ENCODE measurements around the gene TNIP1. TPM values are rescaled to one million over a fixed set of nuclear protein-coding genes. Genes with fewer than 3 reads are reported as not detected.

TNIP1 gene
- total RNA-seq, 1 donor from 2014 or later: 285 TPM

DNA sequence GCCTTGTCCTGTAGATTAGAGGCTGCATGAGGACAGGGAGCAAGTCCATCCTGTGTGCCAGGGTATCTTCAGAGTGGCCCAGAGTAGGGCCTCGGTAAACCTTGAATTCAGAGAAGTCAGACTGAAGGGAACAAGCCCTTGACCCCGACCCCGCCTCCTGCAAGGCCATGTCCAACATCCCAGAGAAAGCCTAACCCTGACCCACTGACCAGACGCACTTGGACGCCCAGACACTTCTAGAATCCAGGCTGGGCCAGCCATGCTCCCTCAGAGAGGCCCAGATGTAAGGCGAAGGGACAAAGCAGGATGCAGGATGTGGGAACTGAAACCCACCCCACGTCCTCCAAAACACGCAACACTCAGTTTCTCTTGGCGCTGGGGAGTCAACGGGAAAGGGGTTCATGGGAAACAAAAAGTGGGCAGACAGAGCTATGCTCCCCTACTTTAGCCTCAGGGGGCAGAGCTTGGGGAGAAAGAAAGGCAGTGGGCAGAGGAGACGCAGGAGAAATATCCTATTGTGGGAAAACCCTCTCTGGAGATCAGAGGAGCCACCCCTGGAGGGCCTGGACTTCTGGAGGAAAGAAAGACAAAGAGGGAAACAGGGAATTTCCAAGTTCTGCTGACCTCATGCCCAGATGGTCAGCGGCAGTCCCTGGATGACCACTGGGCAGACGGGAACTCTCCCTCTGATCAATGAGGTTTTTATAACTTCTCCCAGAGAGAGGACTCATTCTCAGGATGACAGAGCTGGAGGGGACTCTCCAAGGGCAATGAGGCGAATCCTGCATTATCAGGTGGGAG lies 13.0 kb downstream of the TNIP1 start:
- intact Hi-C loops (cut with micrococcal nuclease): no loop called here

DNA sequence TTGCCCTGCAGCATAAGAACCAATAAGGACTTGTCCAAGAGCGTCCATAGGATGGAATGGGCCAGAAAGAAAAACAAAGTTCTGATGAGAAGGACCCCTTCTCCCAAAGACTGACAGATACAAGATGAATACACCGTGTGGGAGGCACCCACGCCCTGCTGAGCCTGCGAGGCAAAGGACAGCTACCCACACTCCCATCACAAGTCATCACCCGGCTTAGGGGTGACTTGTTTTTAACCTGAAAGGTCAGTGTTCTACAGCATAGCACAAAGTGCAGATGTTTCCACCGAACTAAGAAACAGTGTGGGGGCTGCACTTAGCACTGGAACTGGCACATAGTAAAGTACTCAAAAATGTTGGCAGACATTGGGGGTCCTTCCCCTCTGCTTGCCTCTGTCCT lies 13.9 kb downstream of the TNIP1 start:
- intact Hi-C loops (cut with micrococcal nuclease): no loop called here

DNA sequence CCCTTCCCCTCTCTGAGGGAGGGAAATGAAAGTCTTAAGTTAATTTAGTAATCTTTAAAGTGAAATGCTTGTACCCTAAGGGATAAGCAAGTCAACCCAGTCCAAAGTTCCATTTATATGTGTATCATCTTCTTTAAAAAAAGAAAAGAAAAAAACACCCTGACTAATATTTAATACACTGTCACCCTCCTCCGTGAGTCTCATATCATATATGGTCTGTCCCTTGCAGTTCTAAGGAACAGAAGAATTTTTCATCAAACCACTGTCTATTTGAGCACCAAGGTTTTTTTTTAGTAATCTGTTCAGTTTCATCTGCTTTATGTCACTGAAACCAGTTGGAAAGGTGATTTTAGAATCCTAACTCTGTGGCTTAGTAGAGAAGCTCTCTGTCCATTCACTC lies 15.2 kb downstream of the TNIP1 start:
- intact Hi-C loops (cut with micrococcal nuclease): no loop called here

DNA sequence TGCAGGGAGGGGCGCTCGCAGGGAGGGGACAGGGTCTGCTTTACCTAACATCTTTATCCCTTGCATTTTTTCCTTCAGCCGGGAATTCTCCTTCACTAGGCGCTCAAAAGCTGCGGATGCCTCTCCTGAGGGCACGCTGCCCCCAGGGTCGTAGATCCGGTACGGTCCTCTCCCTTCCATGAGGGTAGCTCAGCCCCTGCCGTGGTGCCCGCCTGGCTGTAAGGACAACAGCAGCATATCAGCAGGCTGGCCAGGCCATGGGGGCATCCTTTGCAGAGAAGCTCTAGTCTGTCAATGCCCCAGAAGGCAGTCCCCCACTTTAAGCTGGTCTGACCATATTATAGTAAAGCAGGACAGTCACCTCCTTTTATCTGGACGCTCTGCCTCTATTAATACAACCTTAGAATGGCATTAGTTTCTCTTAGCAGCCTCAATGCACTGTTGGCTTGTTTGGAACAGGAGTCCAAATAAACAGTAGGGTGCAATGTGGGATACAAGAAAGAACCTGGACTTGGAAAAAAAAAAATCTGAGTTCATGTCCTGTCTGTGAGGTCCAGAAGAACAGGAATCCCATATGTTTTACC lies 15.8 kb downstream of the TNIP1 start:
- intact Hi-C loops (cut with micrococcal nuclease): no loop called here

DNA sequence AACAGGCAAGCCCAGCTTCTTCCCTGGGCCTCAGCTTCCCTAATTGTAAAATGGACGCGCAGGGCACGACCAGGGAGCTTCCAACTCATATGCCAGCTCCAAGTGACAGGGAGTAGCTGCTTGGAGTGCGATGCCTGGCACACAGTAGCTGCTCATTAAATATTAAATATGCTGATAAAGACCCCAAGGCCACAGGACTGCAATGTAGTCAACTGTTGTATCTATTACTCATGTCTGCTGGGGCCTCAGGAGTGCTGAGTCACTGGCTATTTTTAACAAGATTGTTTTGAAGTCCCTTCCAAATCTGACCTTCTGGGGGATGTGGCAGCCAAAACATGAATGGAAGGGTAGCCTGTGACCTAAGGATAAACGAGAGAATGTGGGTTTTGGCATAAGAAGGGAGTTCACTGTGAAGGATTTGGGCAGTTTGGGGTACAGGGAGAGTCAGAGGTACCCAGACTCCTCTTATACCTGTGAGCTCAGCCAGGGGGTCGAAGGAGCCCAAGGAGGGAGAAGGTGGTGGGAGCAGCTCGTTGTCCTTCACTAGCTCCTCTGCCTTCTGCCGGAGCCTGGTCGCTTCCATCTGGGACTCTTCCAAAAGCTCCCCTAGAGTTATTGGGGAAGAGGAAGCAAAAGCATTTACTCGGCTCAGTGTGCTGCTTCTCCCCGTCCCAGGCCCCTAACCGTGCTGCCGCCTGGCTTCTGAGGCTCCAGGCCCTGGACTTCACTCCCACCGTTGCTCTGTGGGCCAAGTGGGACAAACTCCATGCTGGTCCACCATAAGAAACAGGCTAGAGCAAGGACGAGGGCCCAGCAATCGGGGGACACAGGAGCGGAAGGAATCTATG lies 17.5 kb downstream of the TNIP1 start:
- intact Hi-C loops (cut with micrococcal nuclease): no loop called here

DNA sequence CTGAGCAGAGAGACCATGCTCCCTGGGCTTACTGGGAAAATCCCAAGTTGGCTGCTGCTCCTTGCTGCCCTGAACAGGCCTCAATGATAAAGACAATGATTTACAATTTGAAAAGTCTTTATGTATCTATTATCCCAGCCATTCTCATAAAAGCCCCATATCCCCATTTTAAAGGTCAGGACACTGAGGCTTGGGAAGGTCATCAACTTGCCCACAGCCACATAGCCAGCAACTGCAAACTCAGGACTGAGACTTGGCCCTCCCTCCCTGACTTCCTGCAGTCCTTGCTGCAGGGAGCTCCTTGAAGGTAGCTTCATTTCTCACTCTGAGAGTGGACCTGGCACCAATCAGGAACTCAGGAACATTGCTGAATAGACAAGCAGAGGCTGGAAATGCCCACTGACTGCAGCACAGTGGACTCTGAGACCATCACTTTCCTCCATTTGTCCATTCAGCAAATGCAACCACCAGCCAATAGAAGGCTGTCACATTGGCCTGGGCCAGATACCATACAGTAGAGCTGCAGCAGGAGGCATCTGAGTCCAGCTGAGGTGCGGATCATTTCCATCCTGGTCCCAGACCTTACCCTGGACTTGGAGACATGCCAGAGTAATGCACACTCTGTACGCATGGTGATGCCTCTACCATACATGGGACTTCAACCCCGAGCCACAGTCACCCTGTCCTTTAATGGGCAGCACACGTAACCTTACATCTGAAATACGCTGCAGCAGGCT lies 18.3 kb downstream of the TNIP1 start:
- intact Hi-C loops (cut with micrococcal nuclease): no loop called here

DNA sequence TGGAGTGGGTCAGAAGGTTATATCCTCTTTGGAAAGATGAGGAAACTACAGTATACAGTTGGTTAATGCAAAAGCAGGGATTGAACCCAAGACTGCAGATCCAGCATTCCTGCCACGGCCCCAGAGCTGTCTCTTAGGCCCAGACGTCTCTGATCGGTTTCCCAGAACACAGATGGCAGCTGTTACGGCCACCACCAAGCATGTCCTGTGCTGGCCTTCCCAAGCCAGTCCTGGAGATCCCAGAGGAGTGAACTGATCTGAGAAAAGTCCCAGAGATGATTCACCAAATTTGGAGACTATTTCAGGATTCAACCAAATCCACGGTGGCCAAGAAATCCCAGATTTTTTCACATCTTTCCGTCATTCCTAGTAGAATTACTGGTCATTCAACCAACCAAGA lies 20.1 kb downstream of the TNIP1 start:
- intact Hi-C loops (cut with micrococcal nuclease): loop anchor here (1.0 kb wide), 1 partner anchor 21 kb away; the partner anchor contains the start of gene TNIP1

DNA sequence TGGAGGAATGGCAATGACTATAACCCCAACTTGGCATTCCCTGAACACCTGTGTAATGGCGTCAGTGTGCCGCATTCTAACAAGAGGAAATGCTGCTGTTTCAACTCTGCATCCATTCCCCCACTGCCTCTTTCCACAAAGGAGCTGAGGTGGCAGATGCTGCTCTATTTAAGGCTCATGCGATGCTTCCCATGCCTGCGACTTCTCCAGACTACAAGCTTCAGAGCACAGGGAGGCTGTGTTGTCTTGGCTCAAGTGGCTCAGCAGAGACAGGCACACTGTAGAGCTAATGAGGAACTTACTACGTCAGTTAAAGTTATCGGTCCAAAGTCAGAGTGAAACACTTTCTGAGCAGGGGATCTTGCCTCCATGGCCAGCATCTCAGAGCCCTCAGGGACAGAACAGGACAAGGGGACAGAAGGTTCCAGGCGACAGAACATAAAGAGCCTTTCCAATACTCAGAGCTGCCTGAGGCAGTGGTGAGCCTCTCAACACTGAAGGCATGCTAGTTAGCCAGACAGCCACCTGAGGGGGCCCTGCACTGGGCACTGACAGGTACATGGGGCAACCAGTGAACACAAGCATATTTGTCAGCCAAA lies 21.8 kb downstream of the TNIP1 start:
- intact Hi-C loops (cut with micrococcal nuclease): no loop called here

DNA sequence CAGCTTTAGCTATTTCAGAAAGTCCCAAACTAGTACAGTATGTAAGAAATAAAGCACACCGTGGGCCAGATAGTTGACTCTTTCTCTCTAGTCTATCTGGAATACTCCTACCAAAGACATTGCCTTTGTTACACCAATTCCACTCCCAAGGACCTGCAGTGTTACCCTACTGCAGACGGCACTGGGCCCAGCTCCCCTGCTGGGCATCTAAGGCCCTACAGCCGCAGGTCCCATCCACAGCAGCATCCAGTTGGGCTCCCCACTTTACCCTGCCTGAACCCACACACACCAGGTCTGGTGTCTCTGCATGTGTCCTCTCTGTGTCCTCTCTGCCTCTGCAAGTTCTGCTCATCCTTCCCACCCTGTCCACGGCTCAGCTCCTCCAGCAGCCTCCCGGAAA lies 22.5 kb downstream of the TNIP1 start:
- intact Hi-C loops (cut with micrococcal nuclease): no loop called here

DNA sequence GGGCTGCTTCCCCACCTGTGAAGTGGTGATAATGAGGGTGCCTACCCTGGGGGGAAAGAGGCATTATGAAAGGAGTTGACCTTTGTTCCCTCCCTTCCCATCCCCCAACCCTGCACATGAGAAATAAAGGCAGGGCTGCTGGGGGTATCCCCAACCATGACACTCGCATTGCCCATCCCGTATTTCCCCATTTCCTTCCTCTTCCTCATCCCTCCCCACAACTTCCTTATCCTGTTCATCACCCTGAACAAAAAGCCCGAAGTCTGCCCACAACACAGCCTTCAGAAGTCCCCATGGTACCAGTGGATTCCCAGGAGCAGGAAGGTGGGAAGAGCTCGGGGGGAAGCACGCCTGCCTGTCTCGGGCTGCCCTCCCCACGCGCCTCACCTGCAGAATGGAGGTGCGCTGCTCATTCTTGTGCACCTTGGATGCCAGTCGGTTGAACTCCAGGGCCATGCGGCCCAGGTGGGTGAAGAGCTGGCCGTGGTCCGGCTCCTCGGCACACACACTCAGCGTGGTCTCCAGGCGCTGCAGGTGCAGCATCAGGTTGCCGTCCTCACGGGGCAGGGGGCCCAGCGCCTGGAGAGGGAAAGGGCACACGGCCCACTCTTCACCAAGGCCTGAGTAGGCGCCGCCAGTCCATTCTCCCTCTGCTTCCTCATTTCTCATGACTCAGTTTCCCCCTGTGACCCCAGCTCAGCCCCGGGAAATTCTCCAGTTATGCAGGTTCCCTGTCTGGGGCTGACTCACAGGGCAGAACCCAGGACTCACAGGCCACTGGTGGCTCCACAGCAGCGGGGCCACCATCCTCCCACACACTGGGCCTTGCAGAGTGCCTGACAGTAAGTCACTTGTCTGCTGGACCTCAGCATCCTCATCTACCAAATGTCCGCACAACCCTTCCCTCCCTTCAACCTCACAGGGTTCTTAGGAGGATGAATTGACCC lies 24.2 kb downstream of the TNIP1 start:
- intact Hi-C loops (cut with micrococcal nuclease): no loop called here

DNA sequence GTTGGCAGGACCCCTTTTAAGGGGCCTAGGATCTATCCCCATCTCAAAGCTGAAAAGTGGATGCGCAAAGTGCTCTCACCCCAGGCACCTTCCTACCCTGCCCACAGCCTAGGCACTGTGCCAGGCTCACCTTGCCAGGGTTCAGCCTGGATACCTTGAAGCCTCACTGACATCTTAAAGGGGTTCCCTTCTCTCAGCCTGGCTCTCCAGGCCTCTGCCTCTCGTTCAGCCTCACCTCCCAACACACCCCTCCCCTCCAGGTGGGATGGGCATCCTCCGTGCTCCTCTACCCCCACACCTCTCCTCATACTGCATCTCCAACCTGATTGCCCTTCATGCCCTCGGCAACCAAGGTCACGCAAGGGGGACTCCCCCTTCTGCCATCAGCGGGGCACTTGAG lies 25.5 kb downstream of the TNIP1 start:
- intact Hi-C loops (cut with micrococcal nuclease): no loop called here

DNA sequence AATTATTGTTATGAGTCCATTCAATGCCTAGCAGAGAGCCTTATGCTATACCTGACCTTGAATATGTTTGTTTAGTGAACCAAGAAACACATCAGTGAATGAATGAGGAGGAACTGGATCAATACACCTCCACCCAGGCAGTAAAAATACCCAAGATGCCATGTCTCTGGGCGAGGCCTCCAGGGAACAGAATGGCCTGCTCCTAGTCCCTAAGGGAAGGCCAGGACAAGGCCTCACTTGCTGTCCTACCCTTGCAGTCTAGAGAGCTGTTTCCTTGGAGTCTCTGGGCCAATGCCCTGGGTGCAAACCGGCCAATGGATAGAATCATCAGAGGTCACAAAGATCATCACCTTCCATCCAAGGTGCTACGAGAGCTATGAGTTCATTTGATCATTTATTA lies 26.1 kb downstream of the TNIP1 start:
- intact Hi-C loops (cut with micrococcal nuclease): no loop called here

DNA sequence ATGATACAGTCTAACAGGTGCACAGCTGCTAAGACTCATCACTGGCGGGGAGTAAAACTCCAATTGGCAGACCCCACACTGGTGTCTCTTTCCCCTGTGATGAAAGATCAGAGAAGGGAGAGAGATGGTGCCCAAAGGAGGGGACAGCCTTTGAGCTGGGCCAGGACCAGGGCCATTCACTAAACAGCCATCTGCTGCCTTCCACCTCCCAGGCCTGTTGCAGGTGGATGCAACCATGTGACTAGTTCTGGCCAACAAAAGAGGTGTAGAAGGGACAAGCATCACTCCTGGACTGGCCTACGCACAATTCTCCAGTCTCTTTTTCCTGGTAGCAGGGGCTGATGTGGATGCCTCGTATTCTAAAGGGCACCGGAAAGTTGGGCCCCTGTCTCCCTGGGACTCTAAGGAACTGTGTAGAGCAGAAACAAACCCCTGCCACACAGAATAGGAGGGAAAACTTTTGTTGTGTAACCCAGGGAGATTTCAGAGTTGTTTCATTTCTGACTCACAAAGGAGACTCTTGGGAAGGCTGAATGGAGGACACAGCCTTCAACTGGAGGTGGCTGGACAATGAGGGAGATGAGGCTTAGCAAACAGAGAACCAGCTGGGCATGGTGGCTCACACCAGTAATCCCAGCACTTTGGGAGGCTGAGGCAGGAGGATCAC lies 26.9 kb downstream of the TNIP1 start:
- intact Hi-C loops (cut with micrococcal nuclease): no loop called here

DNA sequence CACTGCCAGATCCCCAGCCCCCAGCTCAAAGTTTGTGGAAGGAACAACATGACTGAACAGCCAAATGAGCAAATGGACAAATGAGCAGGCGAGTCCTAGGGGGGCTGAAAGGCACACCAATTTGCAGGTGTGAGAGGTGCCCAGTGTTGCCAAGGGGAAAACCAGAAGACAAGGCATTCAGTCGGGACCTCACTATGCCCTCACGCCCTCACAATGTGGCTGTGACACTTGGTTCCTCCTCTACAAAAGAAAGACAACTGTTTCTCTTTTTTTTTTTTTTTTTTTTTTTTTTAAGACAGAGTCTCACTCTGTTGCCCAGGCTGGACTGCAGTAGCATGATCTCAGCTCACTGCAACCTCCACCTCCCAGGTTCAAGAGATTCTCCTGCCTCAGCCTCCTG lies 28.0 kb downstream of the TNIP1 start:
- intact Hi-C loops (cut with micrococcal nuclease): no loop called here

DNA sequence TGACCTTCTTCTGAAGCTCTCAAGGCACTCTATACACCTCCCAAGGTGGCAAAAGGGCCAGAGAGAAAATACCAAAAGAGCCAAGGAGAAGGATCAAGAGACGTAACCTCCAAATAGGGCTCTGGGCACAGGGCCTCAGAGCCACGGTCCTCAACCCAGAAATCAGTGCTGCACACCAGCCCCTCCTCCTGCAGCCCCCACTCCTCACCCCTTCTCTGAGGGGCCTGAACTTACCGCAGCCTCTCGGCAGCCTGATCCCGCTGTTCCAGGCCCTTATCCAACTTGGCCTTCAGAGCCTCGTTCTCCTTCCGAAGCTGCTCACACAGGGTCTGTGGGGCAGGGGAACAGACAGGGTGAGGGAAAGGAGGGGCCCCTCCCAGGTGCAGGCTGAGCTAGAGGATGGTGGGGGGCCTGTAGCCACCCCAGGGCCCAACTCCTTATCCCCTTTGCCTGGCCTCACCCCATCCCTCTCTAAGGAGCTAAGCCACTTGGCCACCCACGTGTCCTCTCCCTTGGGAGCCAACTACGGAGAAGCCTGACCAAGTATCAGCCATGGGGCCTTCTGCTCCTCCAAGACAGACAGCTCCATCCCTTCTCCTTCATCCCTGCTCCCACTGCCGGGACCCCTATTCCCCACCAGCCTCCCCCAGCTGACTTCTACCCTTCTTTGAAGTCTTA lies 28.8 kb downstream of the TNIP1 start:
- intact Hi-C loops (cut with micrococcal nuclease): loop anchor here (1.0 kb wide), 3 partner anchors 29 to 113 kb away; partner anchors contain the start of gene TNIP1

DNA sequence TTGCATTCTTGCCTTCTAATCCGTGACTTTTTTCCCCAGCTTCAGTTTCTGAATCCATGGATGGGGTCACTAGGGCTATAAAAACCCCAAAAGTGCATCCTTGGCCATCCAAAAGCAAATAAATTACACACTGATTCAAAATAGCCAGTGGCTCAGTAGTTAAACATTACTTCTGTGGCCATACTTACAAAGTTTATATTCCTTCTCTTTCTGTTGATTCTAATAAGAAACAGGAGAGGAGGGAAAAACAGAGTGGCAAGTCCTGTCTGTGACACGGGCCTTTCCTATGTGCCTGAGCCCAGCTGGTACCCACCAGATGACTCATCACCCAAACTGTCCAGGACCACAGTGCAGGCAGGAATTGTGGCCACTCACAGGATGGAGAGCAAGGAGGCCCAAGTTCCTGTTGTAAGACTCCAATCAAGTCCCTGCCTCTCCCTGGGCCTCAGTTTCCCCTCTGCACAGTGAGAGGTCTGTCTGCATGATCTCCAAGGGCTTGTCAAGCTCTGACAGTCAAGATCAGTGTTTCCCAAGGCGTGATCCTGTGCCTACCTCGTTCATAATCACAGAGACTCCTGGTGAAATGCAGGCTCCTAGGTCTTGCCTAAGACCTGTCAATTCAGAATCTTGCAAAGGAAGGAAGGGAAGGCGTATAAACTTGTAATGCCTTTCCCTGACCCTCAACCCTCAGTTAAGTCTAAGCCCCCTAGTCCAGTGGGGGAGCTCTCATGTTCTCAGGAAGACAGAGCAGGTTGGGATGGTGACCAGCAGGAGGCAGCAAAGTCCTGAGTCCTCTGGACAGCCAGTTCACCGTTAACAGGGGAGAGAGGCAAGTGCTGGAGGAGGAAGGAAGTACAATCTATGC lies 29.5 kb downstream of the TNIP1 start:
- intact Hi-C loops (cut with micrococcal nuclease): loop anchor here (1.0 kb wide), 3 partner anchors 30 to 114 kb away; partner anchors contain the start of gene TNIP1

DNA sequence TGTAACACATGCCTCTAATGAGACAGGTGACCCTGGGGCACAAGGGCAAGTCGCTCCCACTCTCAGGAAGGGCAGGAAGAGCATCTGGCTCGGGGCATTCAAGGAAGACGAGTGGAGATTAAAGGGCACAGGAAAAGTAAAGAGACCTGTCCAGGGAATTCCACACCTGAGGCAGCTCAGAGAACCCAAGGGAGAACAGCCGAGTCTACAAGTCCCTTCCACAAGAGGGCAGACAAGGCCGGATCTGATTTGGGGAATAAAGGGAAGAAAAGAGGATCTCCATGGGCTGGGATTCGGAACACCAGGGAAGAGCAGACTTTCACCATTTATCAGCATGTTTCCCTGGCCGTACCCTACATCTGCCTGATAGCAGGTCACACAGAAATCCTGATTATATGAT lies 32.3 kb downstream of the TNIP1 start:
- intact Hi-C loops (cut with micrococcal nuclease): loop anchor here (5.0 kb wide), 2 partner anchors 486 to 591 kb away; no protein-coding TSS in a partner anchor
